Kidney epithelial cell (primary cell): ENCODE results near the gene FAM25A. TPM values are rescaled to one million over a fixed set of nuclear protein-coding genes. Genes with fewer than 3 reads are reported as not detected.
"Not testable (repeated sequence)": the region's sequence is repeated elsewhere in the genome, so short reads cannot be mapped to it uniquely, and the experiment has no call there.

Source experiments
- DNase-seq: peaks from one replicate; pipeline ENCODE4 v3.0.0-alpha.2; 2010; ENCODE audit warnings: low read depth
- H3K27me3 ChIP-seq: 2 replicates; pipeline ENCODE4 v1.6.0; 2011; ENCODE audit warnings: low read length; ENCODE audit not compliant: control insufficient read depth, insufficient read depth
- H3K36me3 ChIP-seq: 2 replicates; pipeline ENCODE4 v1.5.1; 2011; ENCODE audit warnings: low read length; ENCODE audit not compliant: control insufficient read depth, insufficient read depth
- H3K4me3 ChIP-seq: 2 replicates; pipeline ENCODE4 v1.5.1; 2011; ENCODE audit warnings: low read depth, mild to moderate bottlenecking, control low read depth, low read length
- CTCF ChIP-seq: IDR thresholded peaks from 2 replicates; pipeline ENCODE4 v1.5.1; 2011; ENCODE audit warnings: mild to moderate bottlenecking, moderate library complexity, low read length, control low read depth, inconsistent platforms; ENCODE audit not compliant: insufficient read depth, poor library complexity, severe bottlenecking
- total RNA-seq: library from RNA; depleted of rRNA; stranded (reverse); fragments of >200 nt; gene quantifications from 2 replicates; pipeline ENCODE4 v1.2.3, GENCODE V29; 2015

Gene FAM25A
- total RNA-seq, result not detected in 2 replicates

DNA sequence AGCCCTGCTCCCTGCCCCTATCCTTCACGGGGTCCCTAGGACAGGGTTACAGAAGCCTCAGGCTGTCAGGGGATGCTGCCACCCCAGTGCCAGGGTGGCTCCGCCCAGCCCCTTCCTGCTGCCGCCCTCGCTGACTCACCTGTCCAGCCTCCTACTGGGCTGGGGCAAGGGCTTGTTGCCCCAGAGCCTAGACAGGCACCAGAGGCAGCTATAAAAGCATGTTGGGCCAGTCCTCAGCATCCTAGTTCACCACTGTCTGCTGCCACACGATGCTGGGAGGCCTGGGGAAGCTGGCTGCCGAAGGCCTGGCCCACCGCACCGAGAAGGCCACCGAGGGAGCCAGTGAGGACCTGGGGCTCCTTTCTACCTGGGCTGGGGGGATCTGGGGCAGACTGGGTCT is at the start of gene FAM25A:
Gene FAM25A, plus strand, starts transcription at position 239 of the 400 bp plus-strand sequence. Its CDS starts 31 bp downstream, at position 270.
- not testable (repeated sequence) for H3K27me3 ChIP-seq, H3K36me3 ChIP-seq, DNase-seq, H3K4me3 ChIP-seq

DNA sequence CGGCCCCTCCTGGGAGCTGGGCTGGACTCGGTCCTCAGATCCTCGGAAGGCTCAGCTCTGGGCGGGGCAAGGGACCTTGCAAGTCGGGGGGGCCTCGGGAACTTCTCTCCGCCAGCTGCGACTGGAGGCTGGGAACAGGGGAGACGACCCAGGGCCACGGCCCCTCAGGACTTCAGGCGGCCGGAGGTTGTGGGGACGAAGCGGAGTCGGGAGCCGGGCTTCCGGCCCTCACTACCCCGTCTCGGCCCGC is 49.2 kb upstream of the FAM25A start:
- Histone ChIP-seq H3K4me3 (peak overlapping the region; percentile 49), H3K36me3 (no peaks in the 10 kb centered on the region), H3K27me3 (peaks cover 9% of the 10 kb centered on the region)
- no peak for TF ChIP-seq CTCF
- DNase-seq, result no peak

- peaks cover 9% of the 10 kb centered on the region for H3K27me3 ChIP-seq
- peak; percentile 35 for DNase-seq
Observed at GRCh38 chr10:86971232-86971991, 48.7 kb upstream of the FAM25A start.

DNA sequence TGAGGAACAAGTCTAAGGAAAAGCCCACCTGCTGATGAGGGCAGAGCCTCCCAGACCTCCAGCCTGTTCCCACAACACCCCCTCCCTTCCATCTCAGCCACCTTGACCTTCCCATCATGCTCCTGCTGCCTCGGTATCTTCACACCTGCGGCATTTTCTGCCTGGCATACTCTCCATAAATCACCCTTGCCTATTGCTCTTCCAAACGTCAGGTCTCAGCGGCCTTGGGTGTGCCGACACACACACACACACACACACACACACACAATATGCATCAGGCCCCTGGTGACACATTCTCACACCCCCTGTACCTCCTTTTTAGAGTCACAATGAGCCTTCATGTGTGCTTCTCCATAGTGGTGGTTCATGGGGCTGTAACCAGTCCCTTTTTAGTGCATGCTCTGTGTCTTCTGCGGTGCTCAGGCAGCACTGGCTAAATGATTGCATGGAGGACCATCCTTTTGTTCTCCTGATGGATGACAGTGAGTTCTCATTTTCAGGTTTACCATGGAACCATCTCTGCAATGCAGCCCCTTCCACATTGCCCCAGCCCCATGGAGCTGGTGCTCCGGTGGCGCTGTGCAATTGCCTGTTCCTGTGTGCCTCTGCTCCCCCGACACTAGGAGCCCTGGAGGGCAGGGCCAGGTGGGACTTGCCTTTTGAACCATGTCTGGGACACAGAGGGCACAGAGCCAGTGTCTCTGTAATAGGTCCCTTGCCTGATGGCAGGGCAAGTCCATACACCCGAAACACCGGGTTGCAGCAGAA is 47.3 kb upstream of the FAM25A start:
- DNase-seq, result no peak
- no peak overlapping the region for H3K4me3 ChIP-seq
- peaks cover 9% of the 10 kb centered on the region for H3K27me3 ChIP-seq
- TF ChIP-seq CTCF, result no peak
- no peaks in the 10 kb centered on the region for H3K36me3 ChIP-seq

More at GRCh38 chr10:86971232-86971991, 48.7 kb upstream of the FAM25A start:
- TF ChIP-seq CTCF, result peak; percentile 17
- no peaks in the 10 kb centered on the region for H3K36me3 ChIP-seq
- peak overlapping the region; percentile 49 for H3K4me3 ChIP-seq

- no peak for DNase-seq
- no peak overlapping the region for H3K4me3 ChIP-seq
- H3K27me3 ChIP-seq, result no peaks in the 10 kb centered on the region
- no peaks in the 10 kb centered on the region for H3K36me3 ChIP-seq
- no peak for TF ChIP-seq CTCF
Observed at GRCh38 chr10:86974484-86974883, 45.6 kb upstream of the FAM25A start.

GRCh38 chr10:86976362-86977056 is 43.6 kb upstream of the FAM25A start:
- H3K36me3 ChIP-seq, result no peaks in the 10 kb centered on the region
- H3K27me3 ChIP-seq, result no peaks in the 10 kb centered on the region
- TF ChIP-seq CTCF, result no peak
- no peak overlapping the region for H3K4me3 ChIP-seq
- no peak for DNase-seq

GRCh38 chr10:86978457-86978856 is 41.6 kb upstream of the FAM25A start:
- not testable (repeated sequence) for DNase-seq, H3K4me3 ChIP-seq, H3K27me3 ChIP-seq, H3K36me3 ChIP-seq
